GM23338 (cell line): Measurements from ENCODE around the gene USP2. TPM values are rescaled to one million over a fixed set of nuclear protein-coding genes. Genes with fewer than 3 reads are reported as not detected.

ENCODE experiments used
- ATAC-seq: fragments of 200-7000 bp; cut with Tn5 transposase; 3 replicates; pipeline ENCODE4 v1.9.1; 2020
- DNase-seq: peaks from one replicate; pipeline ENCODE4 v3.0.0-alpha.2; 2015; ENCODE audit warnings: low spot score
- H2AFZ ChIP-seq: fragments of 200-600 bp; sonication (generic); 2 replicates; pipeline ENCODE4 v1.8.0; 2016; ENCODE audit warnings: antibody characterized with exemption, mild to moderate bottlenecking, moderate library complexity
- H3F3A ChIP-seq: fragments of 200-600 bp; sonication (generic); replicated peaks from 2 replicates; pipeline ENCODE4 v1.8.0; 2017; ENCODE audit warnings: antibody characterized with exemption, mixed run types, low read depth
- H3K27ac ChIP-seq: fragments of 200-600 bp; sonication (generic); 2 replicates; pipeline ENCODE4 v1.6.1; 2016; ENCODE audit warnings: low read depth
- H3K27me3 ChIP-seq: fragments of 200-600 bp; sonication (generic); 2 replicates; pipeline ENCODE4 v1.8.0; 2016; ENCODE audit warnings: mild to moderate bottlenecking, mixed run types, moderate library complexity; ENCODE audit not compliant: insufficient read depth
- H3K36me3 ChIP-seq: fragments of 200-600 bp; sonication (generic); 2 replicates; pipeline ENCODE4 v1.8.0; 2016; ENCODE audit warnings: mild to moderate bottlenecking; ENCODE audit not compliant: insufficient read depth
- H3K4me1 ChIP-seq: fragments of 200-600 bp; sonication (generic); 2 replicates; pipeline ENCODE4 v1.8.0; 2016; ENCODE audit warnings: mild to moderate bottlenecking, moderate library complexity; ENCODE audit not compliant: insufficient read depth
- H3K4me2 ChIP-seq: fragments of 200-600 bp; sonication (generic); 2 replicates; pipeline ENCODE4 v1.7.1; 2017; ENCODE audit warnings: mixed run types
- H3K4me3 ChIP-seq: fragments of 200-600 bp; sonication (generic); 2 replicates; pipeline ENCODE4 v1.6.1; 2016; ENCODE audit warnings: mixed run types
- H3K79me2 ChIP-seq: fragments of 200-600 bp; sonication (generic); replicated peaks from 2 replicates; pipeline ENCODE4 v1.8.0; 2017; ENCODE audit warnings: mild to moderate bottlenecking; ENCODE audit not compliant: insufficient read depth
- H3K9me2 ChIP-seq: fragments of 200-600 bp; sonication (generic); 2 replicates; pipeline ENCODE4 v1.8.0; 2017; ENCODE audit not compliant: insufficient read depth
- H4K20me1 ChIP-seq: fragments of 200-600 bp; sonication (generic); replicated peaks from 2 replicates; pipeline ENCODE4 v1.8.0; 2017; ENCODE audit warnings: mild to moderate bottlenecking; ENCODE audit not compliant: insufficient read depth
- H3K27ac Mint-ChIP-seq: 2 replicates; pipeline ENCODE4 v1.8.0; 2020; ENCODE audit warnings: inconsistent platforms, mild to moderate bottlenecking, moderate library complexity, mixed read lengths
- H3K27me3 Mint-ChIP-seq: 3 replicates; pipeline ENCODE4 v1.8.0; 2022; ENCODE audit warnings: low read depth, mild to moderate bottlenecking, moderate library complexity, mixed read lengths, inconsistent platforms; ENCODE audit not compliant: insufficient read depth, poor library complexity
- H3K36me3 Mint-ChIP-seq: 3 replicates; pipeline ENCODE4 v1.8.0; 2021; ENCODE audit warnings: low read depth, mild to moderate bottlenecking, inconsistent platforms, moderate library complexity, mixed read lengths
- H3K4me1 Mint-ChIP-seq: 3 replicates; pipeline ENCODE4 v1.8.0; 2020; ENCODE audit warnings: mild to moderate bottlenecking, inconsistent platforms, mixed read lengths
- H3K4me3 Mint-ChIP-seq: 3 replicates; pipeline ENCODE4 v1.8.0; 2021; ENCODE audit warnings: moderate library complexity, mild to moderate bottlenecking, inconsistent platforms, mixed read lengths
- H3K9me3 Mint-ChIP-seq: 3 replicates; pipeline ENCODE4 v1.8.0; 2020; ENCODE audit warnings: moderate library complexity, mild to moderate bottlenecking, inconsistent platforms, mixed read lengths
- EZH2 ChIP-seq: fragments of 200-600 bp; sonication (generic); IDR thresholded peaks from one replicate; pipeline ENCODE4 v1.8.0; 2017; ENCODE audit warnings: antibody characterized with exemption, mild to moderate bottlenecking, low read depth; ENCODE audit not compliant: unreplicated experiment
- JUNB ChIP-seq: IDR thresholded peaks from one replicate; pipeline ENCODE4 v1.6.1; 2016; ENCODE audit warnings: antibody characterized with exemption; ENCODE audit not compliant: unreplicated experiment
- NANOG ChIP-seq: IDR thresholded peaks from 2 replicates; pipeline ENCODE4 v1.6.1; 2016; ENCODE audit warnings: antibody characterized with exemption, borderline replicate concordance
- STAT1 ChIP-seq: IDR thresholded peaks from one replicate; pipeline ENCODE4 v1.6.1; 2016; ENCODE audit warnings: antibody characterized with exemption; ENCODE audit not compliant: unreplicated experiment
- ZNF114 ChIP-seq: fragments of 250-450 bp; sonication (Bioruptor Pico); IDR thresholded peaks from 2 replicates; pipeline ENCODE4 v1.5.0; 2020; ENCODE audit warnings: mild to moderate bottlenecking, moderate library complexity
- ZNF331 ChIP-seq: fragments of 250-450 bp; sonication (Bioruptor Pico); IDR thresholded peaks from 2 replicates; pipeline ENCODE4 v1.5.0; 2020; ENCODE audit warnings: low read depth, mild to moderate bottlenecking, moderate library complexity
- polyA plus RNA-seq: library from polyadenylated mRNA; unstranded; fragments of >200 nt; fragmentation: Nextera tagmentation; extraction: Ambion mirVana; gene quantifications from 2 replicates; pipeline ENCODE4 v1.2.1, GENCODE V29; 2016
- total RNA-seq: library from RNA; depleted of rRNA; stranded (reverse); fragments of >200 nt; shearing (Covaris generic); gene quantifications from 2 replicates; pipeline ENCODE4 v1.2.3, GENCODE V29; 2014
- TF ChIP-seq, protein P1 (sequence below): IDR thresholded peaks from 2 replicates; pipeline ENCODE4 v1.6.1; 2016; ENCODE audit warnings: antibody characterized with exemption
- TF ChIP-seq, protein P2 (sequence below), 2 experiments: fragments of 200-600 bp in 1 of 2; sonication (generic) in 1 of 2; conservative IDR thresholded peaks; 2 replicates each; pipeline versions ENCODE4 v1.5.1 to v1.6.1; 2016 to 2017; ENCODE audit warnings: antibody characterized with exemption in 2 of 2, low read depth in 2 of 2, mild to moderate bottlenecking in 2 of 2, moderate library complexity in 1 of 2

Gene USP2
- total and polyA plus RNA-seq, 2 experiments from 2014 or later, result 4.9 to 5.0 TPM

DNA sequence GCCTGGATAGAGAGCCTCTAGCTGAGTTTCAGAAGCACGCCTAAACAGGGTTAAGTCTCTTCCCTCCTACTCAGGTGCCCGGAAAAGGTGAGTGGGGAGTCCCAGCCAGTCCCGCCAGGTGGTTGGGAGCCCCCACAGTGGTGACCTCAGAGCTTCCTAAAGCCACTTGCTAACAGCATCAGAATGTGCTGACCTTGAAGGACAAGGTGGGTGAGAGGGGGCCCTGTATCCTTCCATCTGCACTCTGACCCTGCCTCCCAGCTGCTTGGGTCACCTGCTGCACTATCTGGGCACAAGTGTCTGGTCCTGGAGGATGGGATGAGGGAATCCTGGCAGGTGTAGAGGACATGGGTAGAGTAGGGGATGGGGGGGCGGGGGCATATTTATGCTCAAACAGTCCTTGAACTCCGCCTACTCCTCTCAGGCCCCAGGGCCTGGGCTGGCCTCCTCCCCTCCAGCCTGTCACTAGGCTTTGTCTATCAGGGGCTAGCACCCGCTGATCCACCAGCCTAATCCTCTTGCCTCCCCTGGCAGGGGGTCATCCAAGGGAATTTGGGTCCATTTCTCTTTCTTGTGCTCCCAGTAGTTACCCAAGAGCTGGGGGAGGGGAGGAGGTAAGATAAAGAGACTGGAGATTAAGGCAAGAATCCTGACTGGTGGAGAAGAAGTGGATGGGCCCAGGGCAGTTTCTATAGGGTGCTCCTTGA, 3.4 kb downstream of the USP2 start (continued):
- TF ChIP-seq, protein P1, sequence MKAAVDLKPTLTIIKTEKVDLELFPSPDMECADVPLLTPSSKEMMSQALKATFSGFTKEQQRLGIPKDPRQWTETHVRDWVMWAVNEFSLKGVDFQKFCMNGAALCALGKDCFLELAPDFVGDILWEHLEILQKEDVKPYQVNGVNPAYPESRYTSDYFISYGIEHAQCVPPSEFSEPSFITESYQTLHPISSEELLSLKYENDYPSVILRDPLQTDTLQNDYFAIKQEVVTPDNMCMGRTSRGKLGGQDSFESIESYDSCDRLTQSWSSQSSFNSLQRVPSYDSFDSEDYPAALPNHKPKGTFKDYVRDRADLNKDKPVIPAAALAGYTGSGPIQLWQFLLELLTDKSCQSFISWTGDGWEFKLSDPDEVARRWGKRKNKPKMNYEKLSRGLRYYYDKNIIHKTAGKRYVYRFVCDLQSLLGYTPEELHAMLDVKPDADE, result no peak

DNA sequence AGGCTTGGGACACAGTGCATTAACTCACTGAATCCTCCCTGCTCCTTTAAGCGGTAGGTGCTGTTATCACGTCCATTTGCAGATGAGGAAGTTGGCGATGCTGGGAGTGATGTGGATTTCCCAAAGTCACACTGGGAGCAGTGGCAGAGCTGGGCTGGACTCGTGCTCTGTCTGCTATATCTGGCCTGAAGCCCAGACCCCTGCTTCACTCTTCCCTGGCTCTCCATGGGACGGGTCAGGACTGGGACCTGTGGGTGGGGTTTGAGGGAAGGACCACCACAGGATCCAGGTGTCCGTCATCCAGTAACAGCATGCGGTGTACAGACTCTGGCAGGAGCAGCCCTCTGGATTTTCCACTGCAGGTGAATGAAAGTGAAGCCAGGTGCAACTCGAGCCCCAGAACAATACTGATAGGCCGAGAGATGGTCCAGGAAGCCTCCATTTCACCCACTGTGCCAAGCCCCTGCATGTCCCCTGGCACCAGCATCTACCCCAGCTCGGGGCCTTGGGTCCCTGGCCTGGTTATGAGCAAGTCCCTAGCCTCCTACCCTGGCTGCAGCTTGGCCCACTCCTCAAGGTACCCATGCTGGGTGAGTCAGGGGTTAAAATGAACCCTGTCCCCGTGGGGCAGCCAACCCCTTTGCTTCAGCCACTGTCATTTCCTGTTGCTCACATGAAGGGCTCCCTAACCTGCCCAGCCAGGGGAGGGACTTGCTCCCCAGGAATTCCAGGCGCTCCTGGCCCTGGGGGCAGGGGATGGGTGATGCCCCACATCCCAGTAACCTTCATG, 4.2 kb downstream of the USP2 start:
- Histone ChIP-seq H3K4me1 (peaks cover 51% of the 10 kb centered on the region), H3K36me3 (no peaks in the 10 kb centered on the region), H3K4me2 (peak overlapping the region; percentile 50; the same call in 1 of the 2 replicates), H3K9me2 (no peaks in the 10 kb centered on the region), H3K79me2 (no peaks in the 10 kb centered on the region), H3F3A (peaks cover 10% of the 10 kb centered on the region; the same call in 1 of the 2 replicates), H4K20me1 (no peaks in the 10 kb centered on the region), H3K27ac (no peak overlapping the region), H3K27me3 (peaks cover 21% of the 10 kb centered on the region), H2AFZ (no peak overlapping the region), H3K4me3 (no peak overlapping the region)
- TF ChIP-seq, protein P1, result no peak
- DNase-seq, result no peak
- Mint-ChIP-seq H3K9me3 (no peaks in the 10 kb centered on the region), H3K27me3 (peaks cover 32% of the 10 kb centered on the region), H3K4me1 (peaks cover 56% of the 10 kb centered on the region), H3K4me3 (no peak overlapping the region), H3K27ac (no peak overlapping the region), H3K36me3 (no peaks in the 10 kb centered on the region)
- no peak for ATAC-seq

DNA sequence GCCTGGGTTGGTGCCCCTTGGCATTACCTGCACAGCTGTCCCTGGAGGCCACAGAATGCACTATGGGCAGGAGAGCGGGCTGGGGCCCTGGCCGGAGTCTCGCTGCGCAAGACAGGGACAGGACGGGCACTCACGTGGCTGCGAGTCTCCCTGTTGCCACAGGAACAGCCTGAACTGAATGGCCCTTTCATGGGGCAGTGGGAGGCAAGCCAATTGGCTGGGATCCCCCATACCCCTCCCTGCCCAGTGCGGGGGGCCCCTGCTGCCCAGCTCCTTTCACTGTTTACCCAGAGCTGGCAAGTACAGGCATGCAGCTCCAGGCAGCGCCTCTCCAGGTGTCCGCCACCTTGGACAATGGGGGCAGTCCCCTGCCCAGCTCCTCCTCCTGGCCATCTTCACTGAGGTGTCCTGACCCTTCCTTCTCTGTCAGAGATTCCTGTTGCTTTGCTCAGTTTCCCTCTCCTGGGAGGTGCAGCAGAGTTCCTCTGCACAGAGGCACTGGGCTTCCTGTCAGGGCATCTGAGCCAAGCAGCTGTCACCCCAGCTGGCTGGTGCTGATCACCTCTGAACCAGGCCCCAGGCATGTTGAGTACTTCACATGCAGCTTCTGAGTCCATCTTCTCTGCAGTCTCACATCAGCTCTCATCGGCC, 5.2 kb downstream of the USP2 start:
- Histone ChIP-seq H3K27me3 (peaks cover 21% of the 10 kb centered on the region), H3K79me2 (no peaks in the 10 kb centered on the region), H2AFZ (no peak overlapping the region), H3K4me1 (peaks cover 51% of the 10 kb centered on the region), H3K36me3 (no peaks in the 10 kb centered on the region), H4K20me1 (no peaks in the 10 kb centered on the region), H3K4me2 (peak overlapping the region; percentile 53; the same call in 1 of the 2 replicates), H3K27ac (no peak overlapping the region), H3K9me2 (no peaks in the 10 kb centered on the region), H3K4me3 (no peak overlapping the region), H3F3A (peaks cover 10% of the 10 kb centered on the region; the same call in 1 of the 2 replicates)
- no peak for ATAC-seq
- Mint-ChIP-seq H3K27ac (no peak overlapping the region), H3K4me3 (no peak overlapping the region; the same call in 2 of the 3 replicates), H3K36me3 (no peaks in the 10 kb centered on the region), H3K4me1 (peaks cover 62% of the 10 kb centered on the region), H3K9me3 (no peaks in the 10 kb centered on the region), H3K27me3 (peaks cover 28% of the 10 kb centered on the region)
- DNase-seq, result no peak
- no peak for TF ChIP-seq NANOG
- no peak for TF ChIP-seq ZNF114 (CRISPR knock-in tag)
- no peak for TF ChIP-seq JUNB
- no peak for TF ChIP-seq EZH2
- TF ChIP-seq ZNF331, result no peak
- TF ChIP-seq, protein P2, sequence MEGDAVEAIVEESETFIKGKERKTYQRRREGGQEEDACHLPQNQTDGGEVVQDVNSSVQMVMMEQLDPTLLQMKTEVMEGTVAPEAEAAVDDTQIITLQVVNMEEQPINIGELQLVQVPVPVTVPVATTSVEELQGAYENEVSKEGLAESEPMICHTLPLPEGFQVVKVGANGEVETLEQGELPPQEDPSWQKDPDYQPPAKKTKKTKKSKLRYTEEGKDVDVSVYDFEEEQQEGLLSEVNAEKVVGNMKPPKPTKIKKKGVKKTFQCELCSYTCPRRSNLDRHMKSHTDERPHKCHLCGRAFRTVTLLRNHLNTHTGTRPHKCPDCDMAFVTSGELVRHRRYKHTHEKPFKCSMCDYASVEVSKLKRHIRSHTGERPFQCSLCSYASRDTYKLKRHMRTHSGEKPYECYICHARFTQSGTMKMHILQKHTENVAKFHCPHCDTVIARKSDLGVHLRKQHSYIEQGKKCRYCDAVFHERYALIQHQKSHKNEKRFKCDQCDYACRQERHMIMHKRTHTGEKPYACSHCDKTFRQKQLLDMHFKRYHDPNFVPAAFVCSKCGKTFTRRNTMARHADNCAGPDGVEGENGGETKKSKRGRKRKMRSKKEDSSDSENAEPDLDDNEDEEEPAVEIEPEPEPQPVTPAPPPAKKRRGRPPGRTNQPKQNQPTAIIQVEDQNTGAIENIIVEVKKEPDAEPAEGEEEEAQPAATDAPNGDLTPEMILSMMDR (conservative IDR thresholded peaks at IDR 0.05; ENCODE audit: low read depth in 2 of 2), result no peak
- TF ChIP-seq, protein P1, result no peak
- no peak for TF ChIP-seq STAT1
